Endothelial cell of umbilical vein (primary cell): ENCODE measurements around the gene LGI1. TPM values are rescaled to one million over a fixed set of nuclear protein-coding genes. Genes with fewer than 3 reads are reported as not detected.

Source experiments
- BruUV-seq: library from RNA; stranded (reverse); fragments of 400-500 nt; replicated peaks from 2 replicates; lab custom pipeline; 2021; lab: Mats Ljungman, UMichigan
- CTCF ChIA-PET: fragments of 300-600, 350-600 bp; sonication (Branson Sonifier 250); formaldehyde crosslinking; loops from one replicate; lab custom pipeline; 2021; ENCODE audit warnings: antibody characterized with exemption, inconsistent platforms; lab: Charles Lee
- POLR2A ChIA-PET: fragments of 300-600, 350-600 bp; sonication (Branson Sonifier 250); formaldehyde crosslinking; loops from one replicate; lab custom pipeline; 2021; ENCODE audit warnings: antibody characterized with exemption, inconsistent platforms; lab: Charles Lee
- DNase-seq: peaks from one replicate; pipeline ENCODE4 v3.0.0-alpha.2; 2011; ENCODE audit warnings: low read depth, low spot score
- FAIRE-seq: peaks from 2 replicates; lab custom pipeline; 2011; peaks lifted over from hg19 to GRCh38; lab: Jason Lieb, UNC
- H2AFZ ChIP-seq: 2 replicates; pipeline ENCODE4 v1.6.0; 2012; ENCODE audit warnings: low read depth, low read length, control low read depth, inconsistent platforms
- H3K27ac ChIP-seq: 2 replicates; pipeline ENCODE4 v1.5.1; 2011; ENCODE audit warnings: low read depth, mild to moderate bottlenecking, control low read depth, low read length, moderate library complexity; ENCODE audit not compliant: insufficient read depth
- H3K27me3 ChIP-seq, 2 experiments: 2 replicates each; pipeline versions ENCODE4 v1.6.0 to v1.6.1; 2011; ENCODE audit warnings: low read length in 2 of 2, mixed read lengths in 1 of 2; ENCODE audit not compliant: control insufficient read depth in 2 of 2, insufficient read depth in 2 of 2
- H3K36me3 ChIP-seq, 2 experiments: 2 replicates in 1 of 2; 3 replicates in 1 of 2; pipeline ENCODE4 v1.5.1; 2011; ENCODE audit warnings: low read length in 2 of 2, mild to moderate bottlenecking in 1 of 2, moderate library complexity in 1 of 2; ENCODE audit not compliant: control insufficient read depth in 2 of 2, insufficient read depth in 2 of 2; ENCODE audit errors: extremely low read depth in 1 of 2
- H3K4me1 ChIP-seq: 3 replicates; pipeline ENCODE4 v1.5.1; 2011; ENCODE audit warnings: mild to moderate bottlenecking, low read length; ENCODE audit not compliant: control insufficient read depth, insufficient read depth; ENCODE audit errors: extremely low read depth
- H3K4me2 ChIP-seq: 2 replicates; pipeline ENCODE4 v1.6.1; 2011; ENCODE audit warnings: low read length, control low read depth, mixed read lengths; ENCODE audit not compliant: insufficient read depth
- H3K4me3 ChIP-seq, 3 experiments: fragments of 200-600 bp in 1 of 3; sonication (generic), shearing (Covaris generic) in 1 of 3; replicated peaks in 1 of 3; 2 replicates each; pipeline ENCODE4 v1.5.1; 2011 to 2016; ENCODE audit warnings: control low read depth in 3 of 3, low read length in 3 of 3, mild to moderate bottlenecking in 2 of 3, inconsistent platforms in 1 of 3, low read depth in 1 of 3, moderate library complexity in 1 of 3; ENCODE audit not compliant: insufficient read depth in 1 of 3
- H3K79me2 ChIP-seq: 2 replicates; pipeline ENCODE4 v1.6.0; 2012; ENCODE audit warnings: low read length, inconsistent platforms; ENCODE audit not compliant: control insufficient read depth, insufficient read depth
- H3K9ac ChIP-seq: replicated peaks from 2 replicates; pipeline ENCODE3; 2011; ENCODE audit warnings: low read length, control low read depth; ENCODE audit not compliant: insufficient read depth; ENCODE audit errors: extremely low read depth
- H3K9me1 ChIP-seq: replicated peaks from 3 replicates; pipeline ENCODE4 v1.6.0; 2011; ENCODE audit warnings: mild to moderate bottlenecking, low read length; ENCODE audit not compliant: control insufficient read depth, insufficient read depth; ENCODE audit errors: extremely low read depth
- H3K9me3 ChIP-seq: replicated peaks from 2 replicates; pipeline ENCODE4 v1.5.1; 2012; ENCODE audit warnings: low read length, inconsistent platforms; ENCODE audit not compliant: control insufficient read depth, insufficient read depth
- H4K20me1 ChIP-seq: replicated peaks from 2 replicates; pipeline ENCODE3; 2011; ENCODE audit warnings: mild to moderate bottlenecking, low read length; ENCODE audit not compliant: control insufficient read depth, insufficient read depth; ENCODE audit errors: extremely low read depth
- EZH2 ChIP-seq: IDR thresholded peaks from 2 replicates; pipeline ENCODE4 v1.6.1; 2012; ENCODE audit warnings: borderline replicate concordance, low read depth, mild to moderate bottlenecking, moderate library complexity, low read length, inconsistent platforms; ENCODE audit not compliant: severe bottlenecking
- FOS ChIP-seq: IDR thresholded peaks from 2 replicates; pipeline ENCODE4 v1.6.1; 2011; ENCODE audit warnings: mild to moderate bottlenecking, low read length, moderate library complexity, borderline replicate concordance; ENCODE audit not compliant: insufficient read depth
- GATA2 ChIP-seq: IDR thresholded peaks from 2 replicates; pipeline ENCODE4 v1.7.0; 2011; ENCODE audit warnings: low read depth, mild to moderate bottlenecking, moderate library complexity, mixed read lengths, low read length; ENCODE audit not compliant: insufficient read length, insufficient read depth
- JUN ChIP-seq: IDR thresholded peaks from 2 replicates; pipeline ENCODE4 v1.6.1; 2011; ENCODE audit warnings: borderline replicate concordance, low read depth; ENCODE audit not compliant: insufficient read length, insufficient read depth
- MYC ChIP-seq: IDR thresholded peaks from one replicate; pipeline ENCODE4 v1.6.1; 2011; ENCODE audit warnings: mild to moderate bottlenecking, low read depth, low read length
- POLR2A ChIP-seq: IDR thresholded peaks from 2 replicates; pipeline ENCODE4 v1.6.1; 2012; ENCODE audit warnings: low read depth, mild to moderate bottlenecking, control low read depth, low read length
- POLR2AphosphoS5 ChIP-seq: IDR thresholded peaks from 2 replicates; pipeline ENCODE4 v1.6.1; 2012; ENCODE audit warnings: low read depth, mild to moderate bottlenecking, control low read depth, low read length, moderate library complexity; ENCODE audit not compliant: insufficient read depth
- dilution Hi-C: fragments of 300-500 bp; cut with MboI; formaldehyde crosslinking; loops from one replicate; pipeline ENCODE4 v1.15.0; 2019; ENCODE audit warnings: low sequenced_read_pairs; ENCODE audit not compliant: extremely low pct_ligation_motif_present
- intact Hi-C: fragments of 100-400 bp; cut with micrococcal nuclease; formaldehyde crosslinking; loops from one replicate; pipeline ENCODE4 v1.10.0; 2022
- polyA plus RNA-seq, 4 experiments: library from polyadenylated mRNA; depleted of rRNA in 3 of 4; stranded (reverse) in 3 of 4; unstranded in 1 of 4; fragments of >200 nt; gene quantifications; 2 replicates each; pipeline versions ENCODE4 v1.2.1 to v1.2.3, GENCODE V29; 2011 to 2012; ENCODE audit warnings: missing spikeins in 1 of 4
- total RNA-seq: library from RNA; stranded (reverse); gene quantifications from 2 replicates; pipeline ENCODE4 v1.2.3, GENCODE V29; 2021
- TF ChIP-seq, protein P1 (sequence below), 2 donors: IDR thresholded peaks; 1 replicate in 1 of 2; 2 replicates in 1 of 2; pipeline ENCODE4 v1.5.1; 2011; ENCODE audit warnings: low read length in 2 of 2, mild to moderate bottlenecking in 2 of 2, moderate library complexity in 2 of 2, control low read depth in 1 of 2, inconsistent platforms in 1 of 2, low read depth in 1 of 2; ENCODE audit not compliant: insufficient read depth in 1 of 2; ENCODE audit errors: extremely low read depth in 1 of 2
- TF ChIP-seq, protein P2 (sequence below): IDR thresholded peaks from 2 replicates; pipeline ENCODE4 v1.6.1; 2011; ENCODE audit not compliant: insufficient read depth, insufficient read length

Gene LGI1
- total and polyA plus RNA-seq, 2 donors (not counting 3 experiments of a cell fraction or from before 2014, with no cell fraction given), result not detected

DNA sequence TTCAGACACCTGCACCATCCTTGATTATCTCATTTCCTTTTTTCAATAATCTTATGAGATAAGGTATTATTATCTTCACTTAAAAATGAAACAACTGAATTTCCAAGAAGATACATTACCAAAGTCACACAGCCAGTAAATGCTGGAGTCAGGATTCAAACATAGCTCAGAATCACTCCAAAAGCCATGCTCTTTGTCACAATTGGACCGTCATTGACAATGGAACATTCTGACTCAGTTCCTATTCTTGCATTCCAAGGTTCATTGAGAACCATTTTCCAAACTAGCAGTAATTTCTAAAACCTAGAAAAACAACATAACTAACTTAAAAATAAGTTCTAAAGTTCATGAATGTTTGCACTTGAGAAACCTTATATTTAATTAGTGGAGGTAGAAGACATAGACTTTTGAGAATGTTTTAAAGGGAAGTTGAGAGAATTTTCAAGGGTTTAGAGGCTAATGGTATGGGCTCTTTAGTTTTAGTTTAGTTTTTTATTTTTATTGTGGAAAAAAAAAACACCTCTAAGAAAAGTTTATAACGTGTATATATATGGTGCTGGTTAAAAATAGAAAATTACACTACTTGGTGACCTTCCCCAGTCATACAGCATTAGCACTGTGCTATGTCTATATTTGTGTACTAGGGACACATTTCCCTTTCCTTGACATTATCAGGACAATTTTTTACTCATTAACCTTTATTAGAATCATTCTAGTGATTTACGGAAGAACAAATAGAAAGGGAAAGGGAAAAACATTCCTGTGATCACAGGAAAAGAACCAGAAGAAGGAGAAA is 30.9 kb downstream of the LGI1 start:
- intact Hi-C loops (no loop called here), dilution Hi-C loops (no loop called here)
- no peaks in the 10 kb centered on the region for H3K4me1 ChIP-seq
- H2AFZ ChIP-seq, result no peak overlapping the region
- TF ChIP-seq FOS (no peak), GATA2 (no peak), EZH2 (no peak), JUN (no peak), POLR2A (no peak), POLR2AphosphoS5 (no peak), MYC (no peak)
- TF ChIP-seq, protein P1, sequence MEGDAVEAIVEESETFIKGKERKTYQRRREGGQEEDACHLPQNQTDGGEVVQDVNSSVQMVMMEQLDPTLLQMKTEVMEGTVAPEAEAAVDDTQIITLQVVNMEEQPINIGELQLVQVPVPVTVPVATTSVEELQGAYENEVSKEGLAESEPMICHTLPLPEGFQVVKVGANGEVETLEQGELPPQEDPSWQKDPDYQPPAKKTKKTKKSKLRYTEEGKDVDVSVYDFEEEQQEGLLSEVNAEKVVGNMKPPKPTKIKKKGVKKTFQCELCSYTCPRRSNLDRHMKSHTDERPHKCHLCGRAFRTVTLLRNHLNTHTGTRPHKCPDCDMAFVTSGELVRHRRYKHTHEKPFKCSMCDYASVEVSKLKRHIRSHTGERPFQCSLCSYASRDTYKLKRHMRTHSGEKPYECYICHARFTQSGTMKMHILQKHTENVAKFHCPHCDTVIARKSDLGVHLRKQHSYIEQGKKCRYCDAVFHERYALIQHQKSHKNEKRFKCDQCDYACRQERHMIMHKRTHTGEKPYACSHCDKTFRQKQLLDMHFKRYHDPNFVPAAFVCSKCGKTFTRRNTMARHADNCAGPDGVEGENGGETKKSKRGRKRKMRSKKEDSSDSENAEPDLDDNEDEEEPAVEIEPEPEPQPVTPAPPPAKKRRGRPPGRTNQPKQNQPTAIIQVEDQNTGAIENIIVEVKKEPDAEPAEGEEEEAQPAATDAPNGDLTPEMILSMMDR (IDR thresholded peaks at IDR 0.05; ENCODE audit: extremely low read depth in 1 of 2, insufficient read depth in 1 of 2, low read depth in 1 of 2, low read length in 2 of 2), result no peak
- TF ChIP-seq, protein P2, sequence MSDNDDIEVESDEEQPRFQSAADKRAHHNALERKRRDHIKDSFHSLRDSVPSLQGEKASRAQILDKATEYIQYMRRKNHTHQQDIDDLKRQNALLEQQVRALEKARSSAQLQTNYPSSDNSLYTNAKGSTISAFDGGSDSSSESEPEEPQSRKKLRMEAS, result no peak
- no peaks in the 10 kb centered on the region for H3K9me3 ChIP-seq
- no peaks in the 10 kb centered on the region for H3K36me3 ChIP-seq
- no peak overlapping the region for H3K4me2 ChIP-seq
- ChIA-PET CTCF (no interaction called here), POLR2A (no interaction called here)
- no peak overlapping the region for H3K27ac ChIP-seq
- no peak for FAIRE-seq
- peaks cover 0 to 9% of the 10 kb centered on the region in 2 experiments for H3K27me3 ChIP-seq
- no peaks in the 10 kb centered on the region for H3K9me1 ChIP-seq
- H3K9ac ChIP-seq, result no peak overlapping the region
- H3K4me3 ChIP-seq, result no peak overlapping the region
- H4K20me1 ChIP-seq, result no peaks in the 10 kb centered on the region
- no peak for DNase-seq
- BruUV-seq, result no TSS peak
- H3K79me2 ChIP-seq, result no peaks in the 10 kb centered on the region
